SU-DHL-6 (cell line): ENCODE measurements around the gene CCDC88C.

Experiments used
- CTCF ChIP-seq: fragments of 200-600 bp; sonication (generic); IDR thresholded peaks from one replicate; pipeline ENCODE4 v1.5.1; 2017; ENCODE audit warnings: antibody characterized with exemption, mild to moderate bottlenecking, low read length, moderate library complexity; ENCODE audit not compliant: insufficient read depth, poor library complexity, severe bottlenecking
- EZH2phosphoT487 ChIP-seq: fragments of 200-600 bp; sonication (generic), shearing (Covaris generic); conservative IDR thresholded peaks from 2 replicates; pipeline ENCODE4 v1.6.1; 2018; ENCODE audit warnings: mild to moderate bottlenecking, antibody characterized with exemption, low read length, moderate library complexity, mixed read lengths

- no peak for TF ChIP-seq CTCF
- TF ChIP-seq EZH2phosphoT487: no peak
Measured at GRCh38 chr14:91305650-91306431, 111.8 kb downstream of the CCDC88C start.
